Adrenal gland (tissue), 5 donors: ENCODE results near the gene TMEM39B.

Source experiments
- CTCF ChIP-seq, 6 experiments: fragments of 450-650 bp in 4 of 6; fragments of 200-600 bp in 2 of 6; sonication (generic) in 1 of 6; IDR thresholded peaks; 1 replicate in 5 of 6; 2 replicates in 1 of 6; pipeline versions ENCODE4 v1.5.1 to v1.8.0; 2016 to 2021; ENCODE audit warnings: antibody characterized with exemption in 6 of 6, mild to moderate bottlenecking in 2 of 6, moderate library complexity in 1 of 6
- POLR2A ChIP-seq, 2 donors: fragments of 450-650 bp; IDR thresholded peaks; one replicate each; pipeline ENCODE4 v1.6.1; 2017; ENCODE audit warnings: antibody characterized with exemption in 2 of 2, mild to moderate bottlenecking in 2 of 2, moderate library complexity in 1 of 2
- donor health status: DM: no; HTN: no; CAD: no.

- TF ChIP-seq POLR2A (IDR thresholded peaks at IDR 0.05) (no peak), CTCF (IDR thresholded peaks at IDR 0.05) (no peak)
Measured at GRCh38 chr1:32052887-32053286, 19.9 kb upstream of the TMEM39B start.
